DND-41 (cell line): ENCODE results near the gene CCPG1.

Experiments used
- CTCF ChIP-seq: IDR thresholded peaks from 2 replicates; pipeline ENCODE4 v1.5.1; 2012; ENCODE audit warnings: borderline replicate concordance, low read length, moderate library complexity, mild to moderate bottlenecking; ENCODE audit not compliant: poor library complexity, severe bottlenecking; ENCODE audit errors: extremely low read depth
- EZH2 ChIP-seq: IDR thresholded peaks from 3 replicates; pipeline ENCODE4 v1.6.1; 2012; ENCODE audit warnings: borderline replicate concordance, low read depth, mild to moderate bottlenecking, moderate library complexity, low read length, inconsistent platforms; ENCODE audit not compliant: severe bottlenecking

GRCh38 chr15:55358471-55358870 is 49.7 kb downstream of the CCPG1 start:
- TF ChIP-seq CTCF (no peak), EZH2 (no peak)
